Ecto neural progenitor cell (in vitro differentiated cells): ENCODE data around the gene MYLK3.
"Not testable (repeated sequence)": the region's sequence is repeated elsewhere in the genome, so short reads cannot be mapped to it uniquely, and the experiment has no call there.

Experiments used
- DNase-seq: peaks from one replicate; pipeline ENCODE4 v3.0.0-alpha.2; 2018; ENCODE audit warnings: low spot score

Gene MYLK3

GRCh38 chr16:46689365-46690280, 58.5 kb downstream of the MYLK3 start, which contains the start of gene ORC6:
Gene ORC6 (plus strand): TSS chr16:46689659. CDS start chr16:46689706, 47 bp downstream.
- peak; percentile 98 for DNase-seq

DNA sequence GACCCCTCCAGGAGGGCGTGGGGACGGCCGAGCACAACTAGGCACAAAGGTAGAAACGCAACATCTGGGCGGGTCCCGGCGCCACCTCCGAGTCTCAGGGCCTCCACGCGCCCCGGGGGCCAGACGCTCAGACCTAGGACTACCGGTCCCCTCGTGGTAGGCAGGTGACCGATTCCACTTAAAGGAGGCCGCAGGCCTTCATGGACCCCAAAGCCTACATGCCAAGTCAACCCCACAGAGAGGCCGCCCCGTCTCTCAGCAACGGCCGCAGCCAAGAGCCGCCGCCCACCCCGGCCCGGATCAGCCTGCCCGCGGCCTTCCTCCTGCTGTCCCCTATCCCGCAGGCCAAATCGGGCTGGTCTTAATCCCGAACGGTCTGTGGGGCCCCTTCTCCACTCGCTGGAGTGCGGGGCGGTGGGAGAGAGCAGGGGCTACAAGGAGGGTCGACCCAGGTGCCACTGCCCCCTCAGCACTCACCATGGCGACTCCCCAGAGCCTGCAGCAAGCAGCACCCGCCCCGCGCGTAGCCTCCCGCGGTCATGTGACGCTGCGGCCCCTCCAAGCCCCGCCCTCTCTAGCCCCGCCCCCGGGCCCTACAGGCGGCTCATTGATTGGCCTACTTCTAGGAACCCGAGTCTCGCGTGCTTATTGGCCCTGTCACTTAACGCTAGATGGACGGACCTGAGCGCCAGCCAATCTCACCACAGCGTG, 59.3 kb downstream of the MYLK3 start, which contains the start of gene VPS35:
TSS of gene VPS35 (minus strand) at position 525 of the 711 bp plus-strand sequence. CDS start at position 480, 45 bp downstream.
- DNase-seq, result peak; percentile 100

GRCh38 chr16:46688101-46688653, 60.0 kb downstream of the MYLK3 start:
- no peak for DNase-seq

DNA sequence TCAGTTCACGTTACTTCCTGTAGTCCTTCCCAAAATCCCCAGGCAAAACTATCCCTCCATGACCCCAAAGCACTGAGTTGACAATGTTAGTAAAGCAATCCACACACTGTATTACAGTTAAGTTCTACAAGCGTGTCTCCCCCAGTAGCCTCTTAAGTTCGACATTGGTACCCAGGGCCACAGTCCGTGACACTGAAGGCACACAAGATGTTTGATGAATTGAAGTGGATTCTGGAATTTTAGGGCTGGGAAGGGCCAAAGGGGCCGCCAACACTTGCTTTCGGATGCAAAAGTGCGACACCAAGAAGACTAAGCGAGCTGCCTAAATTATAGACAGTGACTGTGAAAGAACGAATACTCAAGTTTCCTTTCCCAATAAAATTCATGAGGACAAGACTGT, 60.7 kb downstream of the MYLK3 start:
- DNase-seq, result no peak

DNA sequence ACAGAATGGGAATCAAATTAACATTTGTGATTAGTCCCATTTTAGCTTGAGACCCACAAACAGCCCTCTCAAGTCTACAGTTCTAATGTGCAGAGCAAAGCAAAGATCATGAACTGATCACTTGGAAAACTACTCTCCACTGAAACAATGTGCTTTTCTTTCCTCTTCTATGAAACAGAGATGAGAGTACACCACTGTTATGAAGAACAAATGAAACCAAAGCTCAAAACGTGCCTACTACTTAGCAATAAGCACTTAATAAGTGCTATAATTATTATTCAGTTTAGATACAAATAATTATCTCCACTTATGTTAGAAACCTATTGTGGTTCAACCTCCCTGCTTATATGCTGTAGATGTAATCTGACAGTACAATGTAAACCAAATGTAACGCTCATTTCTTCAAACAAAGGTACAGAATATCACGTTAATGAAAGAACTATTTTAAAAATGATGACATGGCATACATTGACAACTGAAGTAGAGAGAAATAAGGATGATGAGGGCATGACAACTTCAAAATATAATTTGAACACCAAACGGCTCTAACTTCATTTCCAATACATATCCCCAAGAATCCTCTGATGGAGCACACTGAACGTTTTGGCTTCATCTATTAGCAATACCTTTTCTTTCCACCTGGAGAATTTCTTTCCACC, 61.2 kb downstream of the MYLK3 start:
- no peak for DNase-seq

DNA sequence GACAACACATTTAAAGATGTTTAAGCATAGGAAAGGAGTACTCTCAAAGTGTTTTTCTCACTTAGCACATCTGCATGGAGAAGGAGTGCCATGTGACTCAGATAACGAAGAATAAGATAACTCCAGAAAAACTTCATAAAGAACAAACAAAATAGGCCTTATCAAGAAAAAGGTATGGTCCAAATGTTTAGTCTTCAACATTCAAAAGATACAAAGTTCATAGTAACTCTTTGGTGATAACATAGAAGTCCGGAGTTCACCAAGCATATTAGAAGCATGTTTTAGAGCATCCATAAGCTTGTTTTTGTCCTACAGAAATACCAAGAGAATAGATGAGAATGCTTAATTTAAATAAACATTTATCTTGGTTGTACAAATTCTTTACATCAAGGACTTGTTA, 66.3 kb downstream of the MYLK3 start:
- DNase-seq, result not testable (repeated sequence)

- DNase-seq, result not testable (repeated sequence)
These were observed 70.2 kb downstream of the MYLK3 start for GRCh38 chr16:46677943-46678342.

DNA sequence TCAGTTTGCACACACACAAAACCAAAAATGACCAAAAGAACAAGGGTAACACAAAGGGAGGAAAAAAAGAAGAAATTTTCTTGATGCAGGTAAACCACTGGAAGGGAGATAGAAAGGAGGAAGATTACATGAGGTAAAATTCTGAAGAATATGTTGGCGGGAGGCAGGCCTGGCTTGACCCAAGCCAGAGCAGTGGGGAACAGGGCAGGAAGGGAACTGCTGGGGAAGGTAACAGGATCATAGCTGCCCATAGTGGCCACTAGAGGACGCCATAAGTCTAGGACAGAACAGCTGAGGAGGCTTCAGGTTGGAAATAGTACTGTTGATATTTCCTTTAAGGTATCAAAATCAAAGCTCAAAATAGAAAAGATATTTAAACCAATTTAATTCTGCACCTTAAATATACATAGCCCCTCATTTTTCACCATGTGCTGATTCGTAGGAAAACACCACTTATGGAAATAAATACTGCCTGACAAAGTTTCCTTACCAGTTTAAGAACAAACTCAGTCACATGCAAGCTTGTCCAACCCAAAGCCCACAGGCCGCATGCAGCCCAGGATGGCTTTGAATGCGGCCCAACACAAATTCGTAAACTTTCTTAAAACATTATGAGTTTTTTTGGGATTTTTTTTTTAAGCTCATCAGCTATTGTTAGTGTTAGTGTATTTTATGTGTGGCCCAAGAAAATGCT, 74.7 kb downstream of the MYLK3 start:
- DNase-seq, result peak; percentile 59

GRCh38 chr16:46662123-46662522, 86.0 kb downstream of the MYLK3 start:
- DNase-seq, result no peak

DNA sequence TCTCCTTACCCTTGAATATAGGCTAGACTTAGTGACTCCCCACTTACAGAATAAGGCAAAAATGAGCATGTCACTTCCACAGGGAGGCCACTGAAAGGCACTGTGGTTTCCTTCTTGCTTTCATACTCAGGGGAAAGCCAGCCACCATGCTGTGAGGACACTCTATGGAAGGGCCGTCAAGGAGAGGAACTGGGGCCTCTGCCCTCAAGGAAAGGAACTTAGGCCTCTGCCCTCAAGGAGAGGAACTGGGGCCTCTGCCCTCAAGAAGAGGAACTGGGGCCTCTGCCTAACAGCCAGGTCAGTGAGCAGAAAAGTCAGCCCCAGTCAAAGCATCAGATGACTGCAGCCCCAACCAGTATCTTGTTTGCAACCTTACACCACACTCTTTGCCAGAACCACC, 89.2 kb downstream of the MYLK3 start:
- no peak for DNase-seq
